GM23338 (cell line): ENCODE measurements around the gene STXBP3. TPM values are rescaled to one million over a fixed set of nuclear protein-coding genes. Genes with fewer than 3 reads are reported as not detected.
"Not testable (repeated sequence)": the region's sequence is repeated elsewhere in the genome, so short reads cannot be mapped to it uniquely, and the experiment has no call there.

Experiments used
- ATAC-seq: fragments of 200-7000 bp; cut with Tn5 transposase; 3 replicates; pipeline ENCODE4 v1.9.1; 2020
- DNase-seq: peaks from one replicate; pipeline ENCODE4 v3.0.0-alpha.2; 2015; ENCODE audit warnings: low spot score
- H2AFZ ChIP-seq: fragments of 200-600 bp; sonication (generic); 2 replicates; pipeline ENCODE4 v1.8.0; 2016; ENCODE audit warnings: antibody characterized with exemption, mild to moderate bottlenecking, moderate library complexity
- H3F3A ChIP-seq: fragments of 200-600 bp; sonication (generic); replicated peaks from 2 replicates; pipeline ENCODE4 v1.8.0; 2017; ENCODE audit warnings: antibody characterized with exemption, mixed run types, low read depth
- H3K27ac ChIP-seq: fragments of 200-600 bp; sonication (generic); 2 replicates; pipeline ENCODE4 v1.6.1; 2016; ENCODE audit warnings: low read depth
- H3K27me3 ChIP-seq: fragments of 200-600 bp; sonication (generic); 2 replicates; pipeline ENCODE4 v1.8.0; 2016; ENCODE audit warnings: mild to moderate bottlenecking, mixed run types, moderate library complexity; ENCODE audit not compliant: insufficient read depth
- H3K36me3 ChIP-seq: fragments of 200-600 bp; sonication (generic); 2 replicates; pipeline ENCODE4 v1.8.0; 2016; ENCODE audit warnings: mild to moderate bottlenecking; ENCODE audit not compliant: insufficient read depth
- H3K4me1 ChIP-seq: fragments of 200-600 bp; sonication (generic); 2 replicates; pipeline ENCODE4 v1.8.0; 2016; ENCODE audit warnings: mild to moderate bottlenecking, moderate library complexity; ENCODE audit not compliant: insufficient read depth
- H3K4me2 ChIP-seq: fragments of 200-600 bp; sonication (generic); 2 replicates; pipeline ENCODE4 v1.7.1; 2017; ENCODE audit warnings: mixed run types
- H3K4me3 ChIP-seq: fragments of 200-600 bp; sonication (generic); 2 replicates; pipeline ENCODE4 v1.6.1; 2016; ENCODE audit warnings: mixed run types
- H3K79me2 ChIP-seq: fragments of 200-600 bp; sonication (generic); replicated peaks from 2 replicates; pipeline ENCODE4 v1.8.0; 2017; ENCODE audit warnings: mild to moderate bottlenecking; ENCODE audit not compliant: insufficient read depth
- H3K9me2 ChIP-seq: fragments of 200-600 bp; sonication (generic); 2 replicates; pipeline ENCODE4 v1.8.0; 2017; ENCODE audit not compliant: insufficient read depth
- H4K20me1 ChIP-seq: fragments of 200-600 bp; sonication (generic); replicated peaks from 2 replicates; pipeline ENCODE4 v1.8.0; 2017; ENCODE audit warnings: mild to moderate bottlenecking; ENCODE audit not compliant: insufficient read depth
- H3K27ac Mint-ChIP-seq: 2 replicates; pipeline ENCODE4 v1.8.0; 2020; ENCODE audit warnings: inconsistent platforms, mild to moderate bottlenecking, moderate library complexity, mixed read lengths
- H3K27me3 Mint-ChIP-seq: 3 replicates; pipeline ENCODE4 v1.8.0; 2022; ENCODE audit warnings: low read depth, mild to moderate bottlenecking, moderate library complexity, mixed read lengths, inconsistent platforms; ENCODE audit not compliant: insufficient read depth, poor library complexity
- H3K36me3 Mint-ChIP-seq: 3 replicates; pipeline ENCODE4 v1.8.0; 2021; ENCODE audit warnings: low read depth, mild to moderate bottlenecking, inconsistent platforms, moderate library complexity, mixed read lengths
- H3K4me1 Mint-ChIP-seq: 3 replicates; pipeline ENCODE4 v1.8.0; 2020; ENCODE audit warnings: mild to moderate bottlenecking, inconsistent platforms, mixed read lengths
- H3K4me3 Mint-ChIP-seq: 3 replicates; pipeline ENCODE4 v1.8.0; 2021; ENCODE audit warnings: moderate library complexity, mild to moderate bottlenecking, inconsistent platforms, mixed read lengths
- H3K9me3 Mint-ChIP-seq: 3 replicates; pipeline ENCODE4 v1.8.0; 2020; ENCODE audit warnings: moderate library complexity, mild to moderate bottlenecking, inconsistent platforms, mixed read lengths
- CREB1 ChIP-seq: fragments of 250-450 bp; sonication (Bioruptor Pico); IDR thresholded peaks from 2 replicates; pipeline ENCODE4 v1.5.0; 2020; ENCODE audit warnings: low read depth, mild to moderate bottlenecking, moderate library complexity
- CTCF ChIP-seq, 2 experiments: fragments of 200-600 bp in 1 of 2; sonication (generic) in 1 of 2; conservative IDR thresholded peaks; 2 replicates each; pipeline versions ENCODE4 v1.5.1 to v1.6.1; 2016 to 2017; ENCODE audit warnings: antibody characterized with exemption in 2 of 2, low read depth in 2 of 2, mild to moderate bottlenecking in 2 of 2, moderate library complexity in 1 of 2
- ETS1 ChIP-seq: IDR thresholded peaks from 2 replicates; pipeline ENCODE4 v1.6.1; 2016; ENCODE audit warnings: antibody characterized with exemption
- JUNB ChIP-seq: IDR thresholded peaks from one replicate; pipeline ENCODE4 v1.6.1; 2016; ENCODE audit warnings: antibody characterized with exemption; ENCODE audit not compliant: unreplicated experiment
- NANOG ChIP-seq: IDR thresholded peaks from 2 replicates; pipeline ENCODE4 v1.6.1; 2016; ENCODE audit warnings: antibody characterized with exemption, borderline replicate concordance
- STAT1 ChIP-seq: IDR thresholded peaks from one replicate; pipeline ENCODE4 v1.6.1; 2016; ENCODE audit warnings: antibody characterized with exemption; ENCODE audit not compliant: unreplicated experiment
- ZNF114 ChIP-seq: fragments of 250-450 bp; sonication (Bioruptor Pico); IDR thresholded peaks from 2 replicates; pipeline ENCODE4 v1.5.0; 2020; ENCODE audit warnings: mild to moderate bottlenecking, moderate library complexity
- ZNF462 ChIP-seq: fragments of 250-450 bp; sonication (Bioruptor Pico); IDR thresholded peaks from 2 replicates; pipeline ENCODE4 v1.5.0; 2020; ENCODE audit warnings: mild to moderate bottlenecking, moderate library complexity
- polyA plus RNA-seq: library from polyadenylated mRNA; unstranded; fragments of >200 nt; fragmentation: Nextera tagmentation; extraction: Ambion mirVana; gene quantifications from 2 replicates; pipeline ENCODE4 v1.2.1, GENCODE V29; 2016
- total RNA-seq: library from RNA; depleted of rRNA; stranded (reverse); fragments of >200 nt; shearing (Covaris generic); gene quantifications from 2 replicates; pipeline ENCODE4 v1.2.3, GENCODE V29; 2014

STXBP3 gene
- total and polyA plus RNA-seq, 2 experiments from 2014 or later: 28.5 to 37.4 TPM

- ATAC-seq, H4K20me1 ChIP-seq, H3K27ac Mint-ChIP-seq, H3K4me2 ChIP-seq, DNase-seq, H3K9me2 ChIP-seq, H3F3A ChIP-seq, H3K4me3 Mint-ChIP-seq, H3K4me3 ChIP-seq, H3K27me3 Mint-ChIP-seq, H3K27me3 ChIP-seq, H2AFZ ChIP-seq, H3K27ac ChIP-seq, H3K4me1 ChIP-seq, H3K4me1 Mint-ChIP-seq, H3K79me2 ChIP-seq: not testable (repeated sequence)
- Mint-ChIP-seq H3K9me3 (peaks cover 33% of the 10 kb centered on the region), H3K36me3 (peaks cover 56% of the 10 kb centered on the region)
- H3K36me3 ChIP-seq: peaks cover 24% of the 10 kb centered on the region
These were observed 35.1 kb downstream of the STXBP3 start for GRCh38 chr1:108781575-108781944.

- no peak for ATAC-seq
- Histone ChIP-seq H3F3A (no peaks in the 10 kb centered on the region), H3K9me2 (no peaks in the 10 kb centered on the region), H3K4me3 (no peak overlapping the region), H3K27me3 (no peaks in the 10 kb centered on the region), H3K79me2 (no peaks in the 10 kb centered on the region), H3K4me2 (no peak overlapping the region), H3K36me3 (peaks cover 27% of the 10 kb centered on the region), H4K20me1 (no peaks in the 10 kb centered on the region), H3K27ac (no peak overlapping the region), H2AFZ (no peak overlapping the region), H3K4me1 (no peaks in the 10 kb centered on the region)
- peak; percentile 5 for DNase-seq
- TF ChIP-seq ETS1: no peak
- TF ChIP-seq STAT1: no peak
- no peak for TF ChIP-seq CREB1
- TF ChIP-seq JUNB: no peak
- TF ChIP-seq ZNF114 (CRISPR knock-in tag): no peak
- TF ChIP-seq CTCF (conservative IDR thresholded peaks at IDR 0.05; ENCODE audit: low read depth in 2 of 2): no peak
- no peak for TF ChIP-seq NANOG
- Mint-ChIP-seq H3K4me1 (no peaks in the 10 kb centered on the region; the same call in 2 of the 3 replicates), H3K9me3 (peaks cover 43% of the 10 kb centered on the region), H3K36me3 (peaks cover 84% of the 10 kb centered on the region), H3K27ac (no peak overlapping the region), H3K4me3 (no peak overlapping the region), H3K27me3 (peaks cover 2% of the 10 kb centered on the region)
These were observed 38.8 kb downstream of the STXBP3 start for GRCh38 chr1:108785264-108785663.

GRCh38 chr1:108785880-108786279 lies 39.4 kb downstream of the STXBP3 start:
- H3K4me2 ChIP-seq: no peak overlapping the region
- ATAC-seq (no peak), DNase-seq (no peak)
- no peaks in the 10 kb centered on the region for H4K20me1 ChIP-seq
- Mint-ChIP-seq H3K9me3 (peaks cover 43% of the 10 kb centered on the region), H3K4me3 (no peak overlapping the region), H3K27ac (no peak overlapping the region), H3K27me3 (peaks cover 2% of the 10 kb centered on the region), H3K36me3 (peaks cover 88% of the 10 kb centered on the region), H3K4me1 (no peaks in the 10 kb centered on the region; the same call in 2 of the 3 replicates)
- H3K4me3 ChIP-seq: no peak overlapping the region
- peaks cover 28% of the 10 kb centered on the region for H3K36me3 ChIP-seq
- H3K9me2 ChIP-seq: no peaks in the 10 kb centered on the region
- H3K79me2 ChIP-seq: no peaks in the 10 kb centered on the region
- no peaks in the 10 kb centered on the region for H3F3A ChIP-seq
- H3K27me3 ChIP-seq: no peaks in the 10 kb centered on the region
- H3K4me1 ChIP-seq: no peaks in the 10 kb centered on the region
- H3K27ac ChIP-seq: no peak overlapping the region
- no peak overlapping the region for H2AFZ ChIP-seq
- TF ChIP-seq ZNF462 (CRISPR knock-in tag) (no peak), ETS1 (no peak), NANOG (no peak)
